Activated naive CD4-positive, alpha-beta T cell (primary cell): ENCODE measurements around the gene ACTC1.
"Not testable (repeated sequence)": the region's sequence is repeated elsewhere in the genome, so short reads cannot be mapped to it uniquely, and the experiment has no call there.

ENCODE experiments used
- DNase-seq, 4 experiments: peaks; one replicate each; lab custom pipeline; 2025; lab: John Stamatoyannopoulos, UW

ACTC1 gene

DNA sequence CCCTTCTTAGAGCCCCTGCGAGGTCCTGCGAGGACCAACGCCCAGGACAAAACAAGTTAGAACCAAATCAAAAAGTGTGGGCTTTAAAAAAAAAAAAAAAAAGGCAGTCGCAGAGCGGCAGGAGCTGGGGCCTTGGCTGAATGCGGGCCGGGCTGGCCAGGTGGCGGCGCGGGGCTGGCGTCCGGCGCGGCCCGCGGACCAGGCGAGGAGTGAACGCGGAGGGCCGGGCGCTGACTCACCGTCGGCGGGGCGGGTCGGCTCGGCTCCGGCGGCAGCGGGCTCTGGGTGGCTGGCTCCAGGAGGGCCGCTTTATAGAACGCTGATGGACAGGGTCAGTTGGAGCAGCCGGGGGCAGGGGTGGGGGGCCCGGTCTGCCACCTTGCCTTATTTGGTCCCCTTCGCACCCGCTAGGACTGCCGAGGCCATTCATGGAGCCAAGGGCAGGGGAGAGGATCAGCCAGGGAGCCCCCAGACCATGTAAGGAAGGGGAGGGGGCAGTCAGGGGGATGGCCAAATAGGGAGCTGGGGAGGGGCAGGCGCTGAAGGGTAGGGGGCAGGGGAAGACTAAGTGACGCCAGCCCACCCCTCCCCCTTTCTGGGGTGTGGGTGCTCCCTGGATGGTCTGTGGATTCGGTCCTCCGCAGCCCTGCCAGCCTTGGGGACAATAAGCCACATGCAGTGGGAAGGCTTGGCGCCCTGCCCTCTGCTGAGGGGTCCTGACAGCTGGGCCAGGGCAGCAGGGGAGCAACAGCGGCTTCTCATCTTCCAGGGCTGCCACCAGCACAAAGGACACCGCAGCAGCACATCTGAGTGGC, at the start of gene ACTC1:
Gene ACTC1 (minus strand): TSS at position 283 of the 815 bp plus-strand sequence. CDS start 741 bp downstream, outside the sequence.
- DNase-seq: no peak

DNA sequence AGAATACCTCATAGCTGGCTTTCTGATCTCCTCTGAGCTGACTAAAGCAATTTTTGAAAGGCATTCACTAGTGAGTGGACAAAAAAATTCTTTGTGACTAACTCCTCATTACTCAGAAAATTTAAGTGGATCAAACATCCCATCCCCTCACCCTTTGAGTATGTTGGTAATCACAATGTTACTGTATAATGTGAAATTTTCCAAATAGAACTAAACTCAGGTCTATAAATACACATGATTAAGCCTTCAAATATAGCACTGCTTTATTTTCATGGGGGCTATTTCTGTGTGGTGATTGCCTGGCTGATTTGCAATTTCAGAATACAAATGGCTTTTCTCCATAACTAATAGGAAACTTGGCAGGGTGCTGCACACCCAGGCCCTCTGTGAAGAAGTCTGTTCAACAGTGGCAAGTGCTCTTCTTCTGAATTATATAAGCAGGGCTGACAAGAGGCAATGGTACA, 45.9 kb upstream of the ACTC1 start:
- no peak for DNase-seq

DNA sequence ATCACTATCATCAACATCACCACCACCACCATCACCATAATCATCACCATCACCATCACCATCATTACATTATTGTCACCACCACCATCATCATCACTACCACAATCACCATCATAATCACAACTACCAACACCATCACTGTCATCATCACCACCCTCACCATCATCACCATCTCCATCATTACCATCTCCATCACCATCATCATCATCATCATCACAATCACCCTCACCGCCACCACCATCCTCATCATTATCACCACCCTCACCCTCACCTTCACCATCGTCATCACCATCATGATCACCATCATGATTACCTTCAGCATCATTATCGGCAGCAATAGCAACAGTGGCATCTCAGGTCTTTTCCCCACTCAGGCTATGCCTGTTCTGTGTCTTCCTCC, 42.9 kb upstream of the ACTC1 start:
- no peak for DNase-seq

DNA sequence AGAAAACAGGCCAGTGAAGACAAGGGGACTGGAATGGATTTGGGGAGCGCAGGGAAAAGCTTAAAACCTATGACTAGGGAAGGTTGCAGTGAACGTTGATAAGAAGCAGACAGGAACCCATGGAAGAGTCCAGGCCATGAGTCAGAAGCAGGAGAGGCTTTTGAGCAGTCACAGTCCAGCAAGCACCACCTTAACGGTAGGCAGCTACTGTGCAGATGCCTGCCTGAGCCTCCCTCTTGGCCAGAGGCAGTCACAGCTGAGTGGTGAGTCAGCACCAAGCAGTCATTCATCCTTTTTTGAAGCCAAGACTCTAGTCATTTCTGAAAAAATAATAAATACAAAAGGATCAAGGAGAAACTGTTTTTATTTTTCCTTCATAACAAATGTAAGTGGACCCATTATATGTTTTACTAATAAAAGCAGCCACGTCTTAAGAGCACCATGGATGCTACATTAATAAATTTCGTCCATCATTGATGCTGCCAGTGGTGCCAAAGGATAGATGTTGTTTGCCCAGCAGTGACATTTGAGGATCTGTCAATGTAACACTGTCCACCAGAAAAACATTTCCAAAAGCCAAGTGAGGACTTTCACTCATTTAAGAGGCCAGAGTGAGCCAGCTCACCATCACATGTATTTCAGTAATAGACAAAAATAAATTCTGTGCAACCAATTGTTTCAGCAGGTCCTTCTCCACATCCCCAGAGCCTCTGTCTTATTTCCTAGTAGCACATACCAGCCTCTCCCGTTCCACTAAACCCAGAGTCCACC, 42.1 kb upstream of the ACTC1 start:
- no peak for DNase-seq

DNA sequence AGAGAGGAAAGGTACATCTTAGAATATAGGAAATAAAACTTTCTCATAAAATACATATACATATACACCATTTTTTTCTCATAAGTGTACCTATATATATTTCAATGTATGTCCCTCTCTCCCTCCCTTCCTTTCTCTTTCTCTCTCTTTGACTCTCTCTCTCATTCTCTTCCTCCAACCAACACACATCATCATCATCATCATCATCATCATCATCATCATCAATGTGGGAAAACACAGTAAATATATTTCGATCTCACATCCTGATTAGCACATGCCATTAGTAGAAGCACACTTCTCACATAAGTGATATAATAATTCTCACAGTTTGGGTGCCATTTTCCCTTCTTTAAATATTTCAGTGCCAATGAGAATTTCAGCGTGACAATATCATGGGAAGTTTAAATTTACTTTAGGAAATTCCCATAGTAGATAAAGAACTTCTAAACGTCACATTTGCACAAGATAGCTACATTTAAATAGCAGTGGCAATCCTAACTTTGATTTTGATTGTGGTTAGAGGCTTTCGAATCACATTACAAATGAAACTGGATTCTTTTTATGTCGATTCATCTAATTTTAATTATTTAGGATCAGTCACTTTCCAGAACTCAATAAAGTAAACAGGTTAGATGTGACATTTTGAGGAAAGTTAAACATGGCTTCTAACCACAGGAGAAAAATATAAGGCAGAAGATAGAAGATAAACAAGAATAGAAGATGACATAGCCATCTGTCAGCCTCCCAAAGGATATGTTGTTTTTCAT, 33.0 kb upstream of the ACTC1 start:
- no peak for DNase-seq

DNA sequence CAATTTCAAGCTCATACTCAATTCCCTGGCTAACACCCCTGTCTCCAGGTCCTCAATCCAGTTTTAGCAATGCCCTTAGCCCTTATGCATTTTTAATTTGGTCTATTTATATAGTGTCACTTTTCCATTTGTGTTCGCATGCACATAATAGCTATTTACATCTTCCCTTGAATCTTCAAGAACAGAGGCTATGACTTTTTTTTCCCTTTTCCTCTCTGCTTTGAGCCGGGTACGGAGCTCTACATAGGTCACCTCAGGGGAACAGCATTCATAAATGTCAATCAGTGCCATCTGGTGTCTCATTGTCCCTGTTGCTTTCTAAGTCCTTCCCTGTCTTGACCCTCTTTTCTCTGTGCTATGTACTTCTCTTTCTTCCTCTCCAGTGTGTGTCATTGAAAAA, 26.5 kb upstream of the ACTC1 start:
- no peak for DNase-seq

DNA sequence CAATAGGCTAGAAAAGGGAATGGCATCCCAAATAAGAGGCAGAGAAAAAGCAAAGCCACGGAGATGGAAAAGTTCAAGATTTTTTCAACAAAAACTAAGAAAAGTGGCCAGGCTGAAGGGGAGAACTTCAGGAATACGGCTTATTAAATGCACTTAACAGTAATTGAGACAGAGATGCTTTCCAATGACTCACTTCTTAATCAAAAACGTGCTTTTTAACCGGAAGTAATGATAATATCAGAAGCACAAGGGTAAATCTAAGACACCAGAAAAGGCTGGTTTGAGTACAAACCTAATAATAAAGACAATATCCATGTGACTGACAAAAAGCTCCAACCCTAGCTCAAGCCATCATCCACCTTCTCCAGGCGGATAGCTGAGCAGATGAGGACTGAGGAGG, 24.8 kb upstream of the ACTC1 start:
- DNase-seq: no peak

DNA sequence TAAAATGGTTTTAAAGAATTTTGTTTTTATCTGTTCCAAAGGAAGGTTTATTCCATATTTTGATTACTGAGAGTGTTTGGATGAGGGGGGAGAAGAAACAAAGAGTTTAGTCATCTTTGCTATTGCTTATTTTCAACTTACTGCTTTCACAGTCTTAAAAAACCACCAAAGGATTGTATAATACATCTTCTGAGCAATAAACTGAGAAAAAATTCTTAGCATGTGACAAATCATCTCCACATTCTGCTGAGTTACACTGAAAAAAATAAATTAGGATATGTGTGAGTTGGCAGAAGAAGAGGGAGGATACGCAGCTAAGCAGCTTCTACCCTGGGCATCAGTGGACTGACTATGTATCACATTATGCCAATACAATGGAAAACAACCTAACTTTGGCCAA, 23.2 kb upstream of the ACTC1 start:
- no peak for DNase-seq

DNA sequence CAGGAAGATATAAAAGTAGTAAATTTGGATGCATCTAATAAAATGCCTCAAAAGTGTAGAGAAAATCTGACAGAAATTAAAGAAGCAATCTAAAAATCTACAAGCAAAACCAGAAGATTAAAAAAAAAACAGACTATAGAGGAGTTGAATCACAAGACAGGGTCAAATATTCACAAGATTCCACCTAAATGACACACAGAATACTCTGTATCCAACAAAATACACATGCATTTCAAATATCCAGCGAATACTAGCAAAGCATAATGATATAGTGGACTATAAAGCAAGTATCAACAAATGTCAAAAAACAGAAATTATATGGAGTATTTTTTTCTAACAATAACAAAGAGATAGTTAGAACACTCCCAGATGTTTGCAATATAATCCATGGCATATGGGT, 20.5 kb upstream of the ACTC1 start:
- DNase-seq: no peak

DNA sequence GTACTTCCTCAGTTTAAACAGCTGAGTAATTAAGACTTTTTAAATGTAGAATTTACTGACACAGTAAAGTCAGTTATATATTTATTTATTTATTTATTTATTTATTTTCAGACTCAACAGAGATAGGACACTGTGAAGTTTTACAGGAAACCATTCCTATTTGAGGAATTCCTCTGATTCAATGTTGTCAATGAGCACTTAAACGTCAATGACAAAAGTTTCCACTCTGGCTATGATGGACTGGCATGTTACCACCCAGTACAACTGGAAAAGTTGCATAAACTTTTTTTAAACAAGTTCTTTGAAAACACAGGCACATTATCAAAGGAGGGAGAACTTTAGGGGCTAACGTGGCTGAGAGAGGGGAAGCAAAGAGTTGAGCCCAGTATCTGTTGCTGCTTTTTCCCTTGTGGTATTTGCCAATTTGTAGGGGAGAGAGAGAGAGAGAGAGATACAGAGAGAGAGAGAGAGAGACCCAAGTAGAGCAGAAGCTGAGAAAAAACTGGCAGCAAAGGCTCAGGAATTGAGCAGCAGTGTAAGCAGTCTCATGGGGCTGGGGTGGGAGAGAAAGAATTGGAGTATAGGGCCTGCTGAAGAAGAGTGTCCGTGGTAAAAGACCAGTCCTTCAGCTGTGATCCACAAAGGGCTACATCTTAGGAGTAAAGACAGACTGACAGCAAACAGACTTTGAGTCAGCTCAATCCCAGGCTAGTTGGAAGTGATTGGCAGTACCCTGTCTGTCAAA, 18.3 kb upstream of the ACTC1 start:
- DNase-seq: no peak

DNA sequence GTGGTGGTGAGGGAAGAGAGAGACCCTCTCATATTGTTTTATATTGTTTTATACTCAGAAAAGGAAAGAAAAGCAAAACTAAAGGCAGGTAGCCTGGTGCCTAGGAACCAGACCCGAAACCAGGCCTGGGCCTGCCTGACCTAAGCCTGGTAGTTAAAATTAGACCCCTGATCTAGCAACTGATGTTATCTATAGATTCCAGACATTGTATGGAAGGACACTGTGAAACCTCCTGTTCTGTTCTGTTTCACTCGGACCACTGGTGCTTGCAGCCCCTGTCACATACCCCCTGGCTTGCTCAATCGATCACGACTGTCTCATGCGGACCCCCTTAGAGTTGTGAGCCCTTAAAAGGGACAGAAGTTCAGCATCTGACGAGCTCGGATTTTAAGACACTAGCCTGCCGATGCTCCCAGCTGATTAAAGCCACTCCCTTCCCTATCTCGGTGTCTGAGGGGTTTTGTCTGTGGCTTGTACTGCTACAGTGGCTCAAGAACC, 17.6 kb upstream of the ACTC1 start:
- DNase-seq: not testable (repeated sequence)

DNA sequence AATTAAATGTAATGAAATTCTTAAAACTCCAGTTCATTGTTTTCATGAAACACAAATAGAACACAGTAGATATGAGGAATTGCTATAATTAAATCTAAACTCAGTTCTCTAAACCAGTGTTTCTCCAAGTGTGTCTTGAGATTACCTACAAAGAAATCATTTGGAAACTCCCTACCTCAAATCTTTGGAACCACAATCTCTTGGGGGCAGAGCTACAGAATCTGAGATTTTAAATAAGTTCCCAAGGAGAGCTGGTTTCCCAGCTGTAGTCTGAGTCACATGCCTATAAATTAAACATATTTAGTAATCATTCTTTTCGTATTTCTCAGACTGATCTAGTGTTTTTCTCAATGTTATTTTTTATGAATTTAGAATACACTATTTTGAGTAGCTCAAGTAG, 17.0 kb upstream of the ACTC1 start:
- DNase-seq: no peak

DNA sequence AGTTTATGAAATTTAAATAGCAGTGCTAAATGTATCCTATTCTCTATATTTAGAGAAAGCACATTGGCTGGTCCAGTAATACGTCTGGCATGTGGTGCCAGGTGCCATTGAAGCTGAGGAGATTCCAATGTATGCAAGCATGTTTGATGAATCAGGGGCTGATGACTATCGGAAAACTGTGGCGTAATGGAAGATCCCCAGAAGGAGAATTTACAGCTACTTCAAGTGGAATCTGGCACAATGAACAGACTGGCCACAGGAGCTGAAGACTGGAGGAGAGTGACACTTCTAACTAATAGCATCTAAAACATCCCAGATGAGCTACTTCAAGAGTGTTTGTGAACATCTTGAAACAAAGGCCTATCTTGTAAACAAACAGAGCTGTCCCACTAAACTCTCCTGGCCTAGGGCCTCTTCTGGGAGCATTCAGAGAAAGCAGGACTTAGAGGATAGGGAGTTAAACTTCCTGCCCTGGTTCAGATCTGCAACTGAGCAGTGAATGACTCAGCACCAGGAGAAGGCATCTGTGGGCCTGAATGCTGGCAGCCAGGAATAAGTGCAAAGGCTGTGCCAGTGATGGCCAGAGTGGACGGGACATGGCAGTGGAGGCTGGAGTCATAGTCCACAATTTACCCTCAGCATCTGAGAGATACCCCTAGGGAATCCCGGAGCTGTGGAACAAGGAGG, 15.2 kb upstream of the ACTC1 start:
- no peak for DNase-seq

DNA sequence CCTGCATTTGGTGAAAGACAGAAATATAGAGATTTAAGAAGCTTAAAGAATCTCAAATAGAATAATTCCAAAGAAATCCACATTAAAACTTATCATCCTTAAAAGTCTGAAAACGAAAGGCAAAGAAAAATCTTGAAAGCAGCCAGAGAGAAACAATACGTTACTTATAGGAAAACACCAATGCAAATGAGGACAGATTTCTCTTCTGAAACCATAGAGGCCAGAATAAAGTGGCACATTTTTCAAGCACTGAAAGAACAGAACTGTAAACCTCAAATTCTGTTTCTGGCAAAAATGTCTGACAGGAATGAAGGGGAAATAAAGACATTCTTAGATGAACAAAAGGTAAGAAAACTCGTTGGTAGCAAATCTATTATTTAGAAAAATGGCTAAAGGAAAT, 13.8 kb upstream of the ACTC1 start:
- DNase-seq: no peak

DNA sequence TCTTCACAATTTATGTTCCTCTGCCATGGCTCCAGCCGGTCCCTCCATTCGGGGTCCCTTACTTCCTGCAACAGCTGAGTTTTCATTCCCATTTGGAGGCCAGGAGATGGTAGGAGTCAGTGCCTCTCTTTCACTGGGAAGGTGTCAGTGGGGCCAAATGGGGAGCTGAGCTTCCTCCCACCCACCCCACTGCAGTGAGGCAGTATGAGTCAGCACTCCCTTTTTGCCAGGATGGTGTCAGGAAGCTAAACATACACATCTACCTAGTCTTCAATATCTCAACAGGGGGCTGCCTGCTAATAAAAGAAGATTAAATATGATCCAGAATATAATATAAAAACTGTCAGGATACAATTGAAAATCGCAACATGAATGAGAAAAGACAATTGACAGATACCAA, 12.7 kb upstream of the ACTC1 start:
- DNase-seq: no peak

DNA sequence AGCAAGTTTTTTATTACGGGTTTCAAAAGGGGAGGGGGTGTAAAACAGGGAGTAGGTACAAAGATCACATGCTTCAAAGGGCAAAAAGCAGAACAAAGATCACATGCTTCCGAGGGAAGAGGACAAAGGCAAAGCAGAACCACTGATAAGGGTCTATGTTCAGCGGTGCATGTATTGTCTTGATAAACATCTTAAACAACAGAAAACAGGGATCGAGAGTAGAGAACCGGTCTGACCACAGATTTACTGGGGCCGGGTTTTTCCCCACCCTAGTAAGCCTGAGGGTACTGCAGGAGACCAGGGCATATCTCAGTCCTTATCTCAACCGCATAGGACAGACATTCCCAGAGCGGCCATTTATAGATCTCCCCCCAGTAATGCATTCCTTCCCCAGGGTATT, 11.9 kb upstream of the ACTC1 start:
- DNase-seq: not testable (repeated sequence)

DNA sequence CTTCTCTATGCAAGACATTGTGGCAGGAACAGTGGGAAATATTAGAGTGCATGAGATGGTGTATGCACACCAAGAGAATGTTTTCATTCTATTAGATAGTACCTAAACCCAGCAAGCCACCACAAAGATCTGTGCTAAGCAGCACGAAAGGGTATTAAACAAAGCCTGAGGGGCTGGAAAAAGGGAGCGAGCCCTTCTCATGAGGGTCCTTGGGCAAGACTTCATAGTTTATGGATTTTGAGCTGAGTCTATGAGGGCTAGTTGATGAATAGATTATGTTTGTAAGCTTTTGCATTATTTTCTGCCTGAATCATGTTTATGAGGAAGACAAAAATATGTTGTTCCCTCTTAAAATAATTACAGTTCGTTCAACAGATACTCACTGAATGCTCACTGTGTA, 9.4 kb upstream of the ACTC1 start:
- no peak for DNase-seq

DNA sequence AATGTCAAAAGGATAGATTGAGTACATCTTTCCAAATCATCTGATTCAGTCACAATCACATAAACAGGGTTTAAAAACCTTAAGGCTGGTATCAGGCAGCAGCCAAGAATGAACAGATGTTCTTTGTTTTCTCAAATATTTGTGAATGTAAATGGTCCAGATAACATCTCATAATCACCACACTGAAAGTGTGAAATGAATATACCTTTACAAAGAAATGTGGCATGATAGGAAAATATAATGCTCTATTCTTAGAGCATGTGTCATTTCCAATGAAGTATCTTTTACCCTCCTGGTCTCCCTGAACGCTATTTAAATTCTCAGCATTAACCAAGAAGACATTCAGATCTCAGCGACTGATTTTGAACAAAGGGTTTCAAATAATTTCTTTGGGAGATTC, 8.8 kb upstream of the ACTC1 start:
- DNase-seq: no peak

DNA sequence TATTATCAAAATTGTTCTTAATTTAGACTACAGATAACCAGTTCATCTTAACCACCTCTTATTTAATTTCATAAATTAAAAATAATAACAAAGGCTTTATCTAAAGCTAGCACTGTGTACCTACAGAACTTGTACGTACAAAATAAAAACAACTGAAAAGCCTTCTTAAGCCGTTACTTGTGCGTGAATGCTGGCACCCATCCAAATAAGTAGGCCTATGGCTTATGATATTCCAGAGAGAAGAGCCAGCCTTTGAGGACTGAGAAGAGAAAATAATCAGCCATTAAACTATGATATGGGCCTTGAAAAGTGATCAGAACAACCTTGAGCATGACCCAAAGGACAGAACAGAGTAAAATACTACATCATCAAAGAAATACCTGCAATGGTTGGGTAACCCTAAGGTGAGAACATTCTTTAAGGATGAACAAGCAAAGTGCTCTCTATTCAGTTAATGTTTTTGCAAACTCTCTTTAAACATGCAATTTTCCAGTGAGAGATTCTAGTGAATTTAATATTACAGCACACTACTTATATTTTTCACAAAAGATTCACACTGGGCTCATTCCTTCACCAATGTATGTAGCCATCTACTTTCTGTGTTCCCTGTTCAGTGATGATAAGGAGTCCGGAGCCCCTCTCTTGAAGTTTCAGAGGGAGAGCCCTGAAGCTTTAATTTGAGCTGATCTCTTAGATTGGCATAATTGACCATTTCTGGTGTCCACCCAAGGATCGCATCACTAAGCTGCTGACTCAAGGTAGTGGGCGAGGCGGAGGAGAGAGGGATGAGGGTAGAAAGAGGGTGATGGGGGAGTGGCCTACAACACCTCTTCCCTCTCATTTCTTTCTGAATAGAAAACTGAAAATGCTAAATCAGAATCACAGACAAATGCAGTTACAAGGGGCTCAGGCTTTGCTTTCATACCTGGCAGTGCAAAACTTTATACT, 7.7 kb upstream of the ACTC1 start:
- no peak for DNase-seq

DNA sequence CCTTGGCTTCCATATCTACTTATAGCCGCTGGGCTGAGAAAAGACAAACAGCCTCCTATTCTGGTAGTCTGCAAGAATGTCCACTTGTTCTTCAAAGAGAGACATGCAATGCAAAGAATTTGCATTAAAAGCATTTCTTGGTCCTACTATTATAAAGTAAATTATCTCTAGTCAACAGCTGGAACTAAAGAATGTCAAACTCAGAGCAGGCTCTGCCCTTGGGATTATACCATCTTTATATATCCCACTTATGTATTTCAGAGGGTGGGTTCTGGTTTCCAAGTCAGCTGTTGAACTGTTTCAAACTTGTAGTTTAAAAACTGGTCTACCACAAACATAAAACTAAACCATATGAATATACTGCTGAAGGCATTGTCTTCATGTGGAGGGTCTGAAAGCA, 7.0 kb upstream of the ACTC1 start:
- DNase-seq: no peak
